GM23338 (cell line): ENCODE data around the gene LRP1B. TPM values are rescaled to one million over a fixed set of nuclear protein-coding genes. Genes with fewer than 3 reads are reported as not detected.

Experiments used
- ATAC-seq: fragments of 200-7000 bp; cut with Tn5 transposase; 3 replicates; pipeline ENCODE4 v1.9.1; 2020
- DNase-seq: peaks from one replicate; pipeline ENCODE4 v3.0.0-alpha.2; 2015; ENCODE audit warnings: low spot score
- H2AFZ ChIP-seq: fragments of 200-600 bp; sonication (generic); 2 replicates; pipeline ENCODE4 v1.8.0; 2016; ENCODE audit warnings: antibody characterized with exemption, mild to moderate bottlenecking, moderate library complexity
- H3F3A ChIP-seq: fragments of 200-600 bp; sonication (generic); replicated peaks from 2 replicates; pipeline ENCODE4 v1.8.0; 2017; ENCODE audit warnings: antibody characterized with exemption, mixed run types, low read depth
- H3K27ac ChIP-seq: fragments of 200-600 bp; sonication (generic); 2 replicates; pipeline ENCODE4 v1.6.1; 2016; ENCODE audit warnings: low read depth
- H3K27me3 ChIP-seq: fragments of 200-600 bp; sonication (generic); 2 replicates; pipeline ENCODE4 v1.8.0; 2016; ENCODE audit warnings: mild to moderate bottlenecking, mixed run types, moderate library complexity; ENCODE audit not compliant: insufficient read depth
- H3K36me3 ChIP-seq: fragments of 200-600 bp; sonication (generic); 2 replicates; pipeline ENCODE4 v1.8.0; 2016; ENCODE audit warnings: mild to moderate bottlenecking; ENCODE audit not compliant: insufficient read depth
- H3K4me1 ChIP-seq: fragments of 200-600 bp; sonication (generic); 2 replicates; pipeline ENCODE4 v1.8.0; 2016; ENCODE audit warnings: mild to moderate bottlenecking, moderate library complexity; ENCODE audit not compliant: insufficient read depth
- H3K4me2 ChIP-seq: fragments of 200-600 bp; sonication (generic); 2 replicates; pipeline ENCODE4 v1.7.1; 2017; ENCODE audit warnings: mixed run types
- H3K4me3 ChIP-seq: fragments of 200-600 bp; sonication (generic); 2 replicates; pipeline ENCODE4 v1.6.1; 2016; ENCODE audit warnings: mixed run types
- H3K79me2 ChIP-seq: fragments of 200-600 bp; sonication (generic); replicated peaks from 2 replicates; pipeline ENCODE4 v1.8.0; 2017; ENCODE audit warnings: mild to moderate bottlenecking; ENCODE audit not compliant: insufficient read depth
- H3K9me2 ChIP-seq: fragments of 200-600 bp; sonication (generic); 2 replicates; pipeline ENCODE4 v1.8.0; 2017; ENCODE audit not compliant: insufficient read depth
- H4K20me1 ChIP-seq: fragments of 200-600 bp; sonication (generic); replicated peaks from 2 replicates; pipeline ENCODE4 v1.8.0; 2017; ENCODE audit warnings: mild to moderate bottlenecking; ENCODE audit not compliant: insufficient read depth
- H3K27ac Mint-ChIP-seq: 2 replicates; pipeline ENCODE4 v1.8.0; 2020; ENCODE audit warnings: inconsistent platforms, mild to moderate bottlenecking, moderate library complexity, mixed read lengths
- H3K27me3 Mint-ChIP-seq: 3 replicates; pipeline ENCODE4 v1.8.0; 2022; ENCODE audit warnings: low read depth, mild to moderate bottlenecking, moderate library complexity, mixed read lengths, inconsistent platforms; ENCODE audit not compliant: insufficient read depth, poor library complexity
- H3K36me3 Mint-ChIP-seq: 3 replicates; pipeline ENCODE4 v1.8.0; 2021; ENCODE audit warnings: low read depth, mild to moderate bottlenecking, inconsistent platforms, moderate library complexity, mixed read lengths
- H3K4me1 Mint-ChIP-seq: 3 replicates; pipeline ENCODE4 v1.8.0; 2020; ENCODE audit warnings: mild to moderate bottlenecking, inconsistent platforms, mixed read lengths
- H3K4me3 Mint-ChIP-seq: 3 replicates; pipeline ENCODE4 v1.8.0; 2021; ENCODE audit warnings: moderate library complexity, mild to moderate bottlenecking, inconsistent platforms, mixed read lengths
- H3K9me3 Mint-ChIP-seq: 3 replicates; pipeline ENCODE4 v1.8.0; 2020; ENCODE audit warnings: moderate library complexity, mild to moderate bottlenecking, inconsistent platforms, mixed read lengths
- CREB1 ChIP-seq: fragments of 250-450 bp; sonication (Bioruptor Pico); IDR thresholded peaks from 2 replicates; pipeline ENCODE4 v1.5.0; 2020; ENCODE audit warnings: low read depth, mild to moderate bottlenecking, moderate library complexity
- EZH2 ChIP-seq: fragments of 200-600 bp; sonication (generic); IDR thresholded peaks from one replicate; pipeline ENCODE4 v1.8.0; 2017; ENCODE audit warnings: antibody characterized with exemption, mild to moderate bottlenecking, low read depth; ENCODE audit not compliant: unreplicated experiment
- EZH2phosphoT487 ChIP-seq: fragments of 200-600 bp; sonication (generic); IDR thresholded peaks from one replicate; pipeline ENCODE4 v1.8.1; 2018; ENCODE audit warnings: antibody characterized with exemption; ENCODE audit not compliant: unreplicated experiment
- JUNB ChIP-seq: IDR thresholded peaks from one replicate; pipeline ENCODE4 v1.6.1; 2016; ENCODE audit warnings: antibody characterized with exemption; ENCODE audit not compliant: unreplicated experiment
- NANOG ChIP-seq: IDR thresholded peaks from 2 replicates; pipeline ENCODE4 v1.6.1; 2016; ENCODE audit warnings: antibody characterized with exemption, borderline replicate concordance
- POLR2AphosphoS5 ChIP-seq: IDR thresholded peaks from 2 replicates; pipeline ENCODE4 v1.6.1; 2016; ENCODE audit warnings: antibody characterized with exemption, low read depth
- REST ChIP-seq: IDR thresholded peaks from one replicate; pipeline ENCODE4 v1.6.1; 2018; ENCODE audit warnings: antibody characterized with exemption; ENCODE audit not compliant: unreplicated experiment
- STAT1 ChIP-seq: IDR thresholded peaks from one replicate; pipeline ENCODE4 v1.6.1; 2016; ENCODE audit warnings: antibody characterized with exemption; ENCODE audit not compliant: unreplicated experiment
- ZNF114 ChIP-seq: fragments of 250-450 bp; sonication (Bioruptor Pico); IDR thresholded peaks from 2 replicates; pipeline ENCODE4 v1.5.0; 2020; ENCODE audit warnings: mild to moderate bottlenecking, moderate library complexity
- ZNF331 ChIP-seq: fragments of 250-450 bp; sonication (Bioruptor Pico); IDR thresholded peaks from 2 replicates; pipeline ENCODE4 v1.5.0; 2020; ENCODE audit warnings: low read depth, mild to moderate bottlenecking, moderate library complexity
- ZNF462 ChIP-seq: fragments of 250-450 bp; sonication (Bioruptor Pico); IDR thresholded peaks from 2 replicates; pipeline ENCODE4 v1.5.0; 2020; ENCODE audit warnings: mild to moderate bottlenecking, moderate library complexity
- polyA plus RNA-seq: library from polyadenylated mRNA; unstranded; fragments of >200 nt; fragmentation: Nextera tagmentation; extraction: Ambion mirVana; gene quantifications from 2 replicates; pipeline ENCODE4 v1.2.1, GENCODE V29; 2016
- total RNA-seq: library from RNA; depleted of rRNA; stranded (reverse); fragments of >200 nt; shearing (Covaris generic); gene quantifications from 2 replicates; pipeline ENCODE4 v1.2.3, GENCODE V29; 2014
- TF ChIP-seq, protein P1 (sequence below), 2 experiments: fragments of 200-600 bp in 1 of 2; sonication (generic) in 1 of 2; conservative IDR thresholded peaks; 2 replicates each; pipeline versions ENCODE4 v1.5.1 to v1.6.1; 2016 to 2017; ENCODE audit warnings: antibody characterized with exemption in 2 of 2, low read depth in 2 of 2, mild to moderate bottlenecking in 2 of 2, moderate library complexity in 1 of 2
- TF ChIP-seq, protein P2 (sequence below): IDR thresholded peaks from 2 replicates; pipeline ENCODE4 v1.6.1; 2016; ENCODE audit warnings: antibody characterized with exemption

Gene LRP1B
- total and polyA plus RNA-seq, 2 experiments from 2014 or later, result 0.15 to 0.97 TPM

DNA sequence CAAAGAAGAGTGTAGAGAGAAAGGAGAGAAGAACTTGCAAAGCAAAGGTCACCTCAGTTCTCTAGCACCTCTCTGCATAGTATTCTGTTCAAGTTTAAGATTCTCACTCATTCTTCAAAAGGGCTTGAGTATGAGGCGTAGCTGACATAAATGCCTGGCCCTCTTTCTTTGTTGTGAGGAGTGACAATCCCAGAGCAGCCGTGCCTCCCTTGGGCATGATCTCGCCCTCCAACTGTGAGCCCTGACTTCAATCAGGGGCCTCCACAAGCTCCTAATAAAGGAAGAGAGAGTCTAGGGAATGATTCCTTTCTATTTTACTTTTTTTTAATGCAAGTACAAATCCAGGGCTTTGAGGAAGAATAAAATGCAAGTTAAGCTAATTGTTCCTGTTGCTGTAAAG is 402.7 kb downstream of the LRP1B start:
- H3K27me3 Mint-ChIP-seq, result no peaks in the 10 kb centered on the region
- H3K36me3 Mint-ChIP-seq, result no peaks in the 10 kb centered on the region
- H3K4me3 Mint-ChIP-seq, result no peak overlapping the region
- H4K20me1 ChIP-seq, result no peaks in the 10 kb centered on the region
- H3K27ac Mint-ChIP-seq, result no peak overlapping the region
- 0 out of 2 replicates have a peak, but pooled peaks cover 11% of the 10 kb centered on the region for H3K9me2 ChIP-seq
- H3K36me3 ChIP-seq, result no peaks in the 10 kb centered on the region
- no peak overlapping the region for H3K4me2 ChIP-seq
- no peaks in the 10 kb centered on the region for H3K27me3 ChIP-seq
- ATAC-seq (peak; percentile 87), DNase-seq (peak; percentile 24)
- H3K4me1 ChIP-seq, result no peaks in the 10 kb centered on the region; the same call in 1 of the 2 replicates
- no peak overlapping the region for H3K4me3 ChIP-seq
- peak overlapping the region; percentile 76; the same call in 1 of the 2 replicates for H2AFZ ChIP-seq
- no peaks in the 10 kb centered on the region for H3K9me3 Mint-ChIP-seq
- H3F3A ChIP-seq, result no peaks in the 10 kb centered on the region
- peak overlapping the region; percentile 32; the same call in 1 of the 2 replicates for H3K27ac ChIP-seq
- peaks cover 12% of the 10 kb centered on the region for H3K4me1 Mint-ChIP-seq
- TF ChIP-seq EZH2phosphoT487 (no peak), REST (no peak), ZNF331 (CRISPR knock-in tag) (no peak), JUNB (no peak), STAT1 (no peak), ZNF114 (CRISPR knock-in tag) (no peak), ZNF462 (CRISPR knock-in tag) (no peak), POLR2AphosphoS5 (no peak), CREB1 (no peak), EZH2 (no peak), NANOG (no peak)
- TF ChIP-seq, protein P1, sequence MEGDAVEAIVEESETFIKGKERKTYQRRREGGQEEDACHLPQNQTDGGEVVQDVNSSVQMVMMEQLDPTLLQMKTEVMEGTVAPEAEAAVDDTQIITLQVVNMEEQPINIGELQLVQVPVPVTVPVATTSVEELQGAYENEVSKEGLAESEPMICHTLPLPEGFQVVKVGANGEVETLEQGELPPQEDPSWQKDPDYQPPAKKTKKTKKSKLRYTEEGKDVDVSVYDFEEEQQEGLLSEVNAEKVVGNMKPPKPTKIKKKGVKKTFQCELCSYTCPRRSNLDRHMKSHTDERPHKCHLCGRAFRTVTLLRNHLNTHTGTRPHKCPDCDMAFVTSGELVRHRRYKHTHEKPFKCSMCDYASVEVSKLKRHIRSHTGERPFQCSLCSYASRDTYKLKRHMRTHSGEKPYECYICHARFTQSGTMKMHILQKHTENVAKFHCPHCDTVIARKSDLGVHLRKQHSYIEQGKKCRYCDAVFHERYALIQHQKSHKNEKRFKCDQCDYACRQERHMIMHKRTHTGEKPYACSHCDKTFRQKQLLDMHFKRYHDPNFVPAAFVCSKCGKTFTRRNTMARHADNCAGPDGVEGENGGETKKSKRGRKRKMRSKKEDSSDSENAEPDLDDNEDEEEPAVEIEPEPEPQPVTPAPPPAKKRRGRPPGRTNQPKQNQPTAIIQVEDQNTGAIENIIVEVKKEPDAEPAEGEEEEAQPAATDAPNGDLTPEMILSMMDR (conservative IDR thresholded peaks at IDR 0.05; ENCODE audit: low read depth in 2 of 2), result no peak
- TF ChIP-seq, protein P2, sequence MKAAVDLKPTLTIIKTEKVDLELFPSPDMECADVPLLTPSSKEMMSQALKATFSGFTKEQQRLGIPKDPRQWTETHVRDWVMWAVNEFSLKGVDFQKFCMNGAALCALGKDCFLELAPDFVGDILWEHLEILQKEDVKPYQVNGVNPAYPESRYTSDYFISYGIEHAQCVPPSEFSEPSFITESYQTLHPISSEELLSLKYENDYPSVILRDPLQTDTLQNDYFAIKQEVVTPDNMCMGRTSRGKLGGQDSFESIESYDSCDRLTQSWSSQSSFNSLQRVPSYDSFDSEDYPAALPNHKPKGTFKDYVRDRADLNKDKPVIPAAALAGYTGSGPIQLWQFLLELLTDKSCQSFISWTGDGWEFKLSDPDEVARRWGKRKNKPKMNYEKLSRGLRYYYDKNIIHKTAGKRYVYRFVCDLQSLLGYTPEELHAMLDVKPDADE, result no peak
- H3K79me2 ChIP-seq, result no peaks in the 10 kb centered on the region
